ENCODE data around the gene AFF2. TPM values are rescaled to one million over a fixed set of nuclear protein-coding genes. Genes with fewer than 3 reads are reported as not detected.

AFF2 gene
- total RNA-seq, 1 experiment from 2014 or later, result 0.05 TPM

GRCh38 chrX:148914783-148915182, 414.4 kb downstream of the AFF2 start:
- Histone ChIP-seq H3K9ac (ENCODE audit: low read length) (no peak overlapping the region), H3K4me2 (ENCODE audit: low read length) (no peak overlapping the region), H3K9me2 (ENCODE audit: insufficient read depth) (no peaks in the 10 kb centered on the region), H3K36me3 (ENCODE audit: control insufficient read depth in 1 of 2, insufficient read depth in 2 of 2, low read length in 2 of 2) (no peaks in the 10 kb centered on the region), H3K9me3 (ENCODE audit: control insufficient read depth in 1 of 2, insufficient read depth in 1 of 2, low read depth in 1 of 2, low read length in 2 of 2) (no peaks in the 10 kb centered on the region), H3K79me2 (ENCODE audit: insufficient read depth, low read length) (no peaks in the 10 kb centered on the region), H4K20me1 (ENCODE audit: insufficient read depth) (no peaks in the 10 kb centered on the region), H3K27me3 (ENCODE audit: insufficient read depth, low read length) (no peaks in the 10 kb centered on the region), H3K4me1 (ENCODE audit: control insufficient read depth in 1 of 2, insufficient read depth in 2 of 2, low read length in 2 of 2) (no peaks in the 10 kb centered on the region), H3K4me3 (replicated peaks in 1 of 2; ENCODE audit: low read depth in 1 of 2, low read length in 2 of 2) (no peak overlapping the region), H2AFZ (ENCODE audit: low read depth, low read length, poor library complexity, severe bottlenecking) (no peak overlapping the region), H3K27ac (ENCODE audit: low read depth, low read length) (no peak overlapping the region)
- BruUV-seq (replicated peaks), result no TSS peak
- TF ChIP-seq SP1 (IDR thresholded peaks at IDR 0.05; ENCODE audit: low read depth) (no peak), EZH2phosphoT487 (IDR thresholded peaks at IDR 0.05; ENCODE audit: borderline replicate concordance) (no peak), ZNF274 (IDR thresholded peaks at IDR 0.05; ENCODE audit: low read depth, low read length) (no peak), YY1 (IDR thresholded peaks at IDR 0.05; ENCODE audit: extremely low read depth, insufficient replicate concordance, low read depth, low read length) (no peak), ATF3 (IDR thresholded peaks at IDR 0.05) (no peak), POLR2AphosphoS5 (IDR thresholded peaks at IDR 0.05; ENCODE audit: low read depth, low read length) (no peak), ELF1 (IDR thresholded peaks at IDR 0.05; ENCODE audit: borderline replicate concordance, low read depth) (no peak)
- intact Hi-C loops (cut with micrococcal nuclease), result no loop called here
- ATAC-seq, result no peak
- RAD21 ChIA-PET (ENCODE audit: low non-redundant PET in 1 of 2, low total read pairs in 2 of 2, uncharacterized antibody in 2 of 2, unreplicated experiment in 2 of 2), result no interaction called here
- no peak for DNase-seq (ENCODE audit: low read depth, low spot score)
- CTCF ChIA-PET, result no interaction called here
- POLR2A ChIA-PET, result no interaction called here

DNA sequence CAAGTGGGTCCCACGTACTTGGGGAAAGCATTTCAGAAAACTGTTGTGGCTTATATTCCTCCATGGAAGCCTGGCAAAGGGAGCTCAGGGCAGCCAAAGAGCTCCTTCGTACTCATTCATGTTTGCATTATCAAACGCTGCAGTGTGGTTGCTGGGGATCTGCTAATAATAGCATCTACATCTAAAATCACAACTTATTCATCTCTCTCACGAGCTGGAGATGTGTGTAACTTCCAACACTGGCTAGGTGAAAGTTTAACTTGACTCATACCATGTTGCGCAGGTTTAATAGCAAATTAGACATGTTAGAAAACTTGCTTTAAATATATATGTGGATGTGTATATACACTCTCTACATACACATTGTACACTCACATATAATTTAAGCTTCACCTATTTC, 415.1 kb downstream of the AFF2 start:
- CTCF ChIA-PET, result no interaction called here
- Histone ChIP-seq H3K4me1 (ENCODE audit: control insufficient read depth in 1 of 2, insufficient read depth in 2 of 2, low read length in 2 of 2) (no peaks in the 10 kb centered on the region), H3K9me2 (ENCODE audit: insufficient read depth) (no peaks in the 10 kb centered on the region), H4K20me1 (ENCODE audit: insufficient read depth) (no peaks in the 10 kb centered on the region), H3K27me3 (ENCODE audit: insufficient read depth, low read length) (no peaks in the 10 kb centered on the region), H3K9ac (ENCODE audit: low read length) (no peak overlapping the region), H3K9me3 (ENCODE audit: control insufficient read depth in 1 of 2, insufficient read depth in 1 of 2, low read depth in 1 of 2, low read length in 2 of 2) (no peaks in the 10 kb centered on the region), H3K4me2 (ENCODE audit: low read length) (no peak overlapping the region), H3K79me2 (ENCODE audit: insufficient read depth, low read length) (no peaks in the 10 kb centered on the region), H2AFZ (ENCODE audit: low read depth, low read length, poor library complexity, severe bottlenecking) (no peak overlapping the region), H3K36me3 (ENCODE audit: control insufficient read depth in 1 of 2, insufficient read depth in 2 of 2, low read length in 2 of 2) (no peaks in the 10 kb centered on the region), H3K4me3 (replicated peaks in 1 of 2; ENCODE audit: low read depth in 1 of 2, low read length in 2 of 2) (no peak overlapping the region), H3K27ac (ENCODE audit: low read depth, low read length) (no peak overlapping the region)
- DNase-seq (ENCODE audit: low read depth, low spot score) (no peak), ATAC-seq (no peak)
- RAD21 ChIA-PET (ENCODE audit: low non-redundant PET in 1 of 2, low total read pairs in 2 of 2, uncharacterized antibody in 2 of 2, unreplicated experiment in 2 of 2), result no interaction called here
- BruUV-seq (replicated peaks), result no TSS peak
- intact Hi-C loops (cut with micrococcal nuclease), result no loop called here
- POLR2A ChIA-PET, result no interaction called here
- no peak for TF ChIP-seq SRF (IDR thresholded peaks at IDR 0.05; ENCODE audit: low read depth)
- no peak for TF ChIP-seq SIN3A (IDR thresholded peaks at IDR 0.05; ENCODE audit: low read depth)
- no peak for TF ChIP-seq ZNF274 (IDR thresholded peaks at IDR 0.05; ENCODE audit: low read depth, low read length)
- no peak for TF ChIP-seq FOSL1 (IDR thresholded peaks at IDR 0.05; ENCODE audit: low read depth)
- no peak for TF ChIP-seq ZBTB33 (IDR thresholded peaks at IDR 0.05; ENCODE audit: extremely low read depth, insufficient replicate concordance, low read length)
- TF ChIP-seq YY1 (IDR thresholded peaks at IDR 0.05; ENCODE audit: extremely low read depth, insufficient replicate concordance, low read depth, low read length), result no peak

All from HCT116 (cell line).